ENCODE results near the gene FGD4. TPM values are rescaled to one million over a fixed set of nuclear protein-coding genes. Genes with fewer than 3 reads are reported as not detected.

FGD4 gene
- total and polyA plus RNA-seq, 2 donors from 2014 or later = 4.9 to 55.5 TPM

DNA sequence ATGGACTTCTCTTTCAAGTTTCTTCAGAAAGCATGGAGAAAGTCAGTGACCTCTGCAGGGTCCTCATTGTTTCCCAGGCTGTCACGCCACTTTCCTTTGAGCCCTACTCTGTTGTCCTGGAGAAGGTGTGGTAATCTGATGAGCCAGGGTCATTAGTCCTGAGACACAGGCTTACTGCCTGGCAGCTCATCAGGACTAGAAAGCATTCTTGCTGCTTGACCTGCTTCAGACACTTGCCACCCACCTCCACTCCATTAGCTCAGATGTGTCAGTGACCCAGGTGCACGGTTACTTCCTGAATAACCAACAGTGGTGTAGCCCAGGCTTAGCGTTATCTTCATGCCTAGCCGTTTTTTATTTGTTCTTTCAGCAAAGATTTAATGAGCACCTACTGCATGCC lies 93.9 kb downstream of the FGD4 start:
- TF ChIP-seq, protein P1, sequence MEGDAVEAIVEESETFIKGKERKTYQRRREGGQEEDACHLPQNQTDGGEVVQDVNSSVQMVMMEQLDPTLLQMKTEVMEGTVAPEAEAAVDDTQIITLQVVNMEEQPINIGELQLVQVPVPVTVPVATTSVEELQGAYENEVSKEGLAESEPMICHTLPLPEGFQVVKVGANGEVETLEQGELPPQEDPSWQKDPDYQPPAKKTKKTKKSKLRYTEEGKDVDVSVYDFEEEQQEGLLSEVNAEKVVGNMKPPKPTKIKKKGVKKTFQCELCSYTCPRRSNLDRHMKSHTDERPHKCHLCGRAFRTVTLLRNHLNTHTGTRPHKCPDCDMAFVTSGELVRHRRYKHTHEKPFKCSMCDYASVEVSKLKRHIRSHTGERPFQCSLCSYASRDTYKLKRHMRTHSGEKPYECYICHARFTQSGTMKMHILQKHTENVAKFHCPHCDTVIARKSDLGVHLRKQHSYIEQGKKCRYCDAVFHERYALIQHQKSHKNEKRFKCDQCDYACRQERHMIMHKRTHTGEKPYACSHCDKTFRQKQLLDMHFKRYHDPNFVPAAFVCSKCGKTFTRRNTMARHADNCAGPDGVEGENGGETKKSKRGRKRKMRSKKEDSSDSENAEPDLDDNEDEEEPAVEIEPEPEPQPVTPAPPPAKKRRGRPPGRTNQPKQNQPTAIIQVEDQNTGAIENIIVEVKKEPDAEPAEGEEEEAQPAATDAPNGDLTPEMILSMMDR (IDR thresholded peaks at IDR 0.05; ENCODE audit: borderline replicate concordance, extremely low read depth, insufficient read depth) = no peak
- no peak for FAIRE-seq
- no peaks in the 10 kb centered on the region for H3K27me3 ChIP-seq (ENCODE audit: control insufficient read depth, insufficient read depth, low read length)
- H3K4me1 ChIP-seq (ENCODE audit: control insufficient read depth in 2 of 3, insufficient read depth in 2 of 3, low read depth in 1 of 3, low read length in 3 of 3) = peaks cover 0 to 10% (median 0%) of the 10 kb centered on the region in 3 donors
- H3K4me3 ChIP-seq (ENCODE audit: low read length in 3 of 3) = no peak overlapping the region
- no peak overlapping the region for H3K9ac ChIP-seq (ENCODE audit: low read length in 3 of 3)
- H3K36me3 ChIP-seq (ENCODE audit: control insufficient read depth in 2 of 3, insufficient read depth in 3 of 3, low read length in 3 of 3) = no peaks in the 10 kb centered on the region
- peak in 1 of 5 donors; percentile 56 for DNase-seq
- intact Hi-C loops (cut with DNase I) = no loop called here
- no peak overlapping the region for H3K27ac ChIP-seq (ENCODE audit: low read depth in 2 of 2, low read length in 2 of 2)
- no peaks in the 10 kb centered on the region for H3K9me3 ChIP-seq (ENCODE audit: control insufficient read depth in 2 of 3, insufficient read depth in 1 of 3, low read length in 3 of 3)

DNA sequence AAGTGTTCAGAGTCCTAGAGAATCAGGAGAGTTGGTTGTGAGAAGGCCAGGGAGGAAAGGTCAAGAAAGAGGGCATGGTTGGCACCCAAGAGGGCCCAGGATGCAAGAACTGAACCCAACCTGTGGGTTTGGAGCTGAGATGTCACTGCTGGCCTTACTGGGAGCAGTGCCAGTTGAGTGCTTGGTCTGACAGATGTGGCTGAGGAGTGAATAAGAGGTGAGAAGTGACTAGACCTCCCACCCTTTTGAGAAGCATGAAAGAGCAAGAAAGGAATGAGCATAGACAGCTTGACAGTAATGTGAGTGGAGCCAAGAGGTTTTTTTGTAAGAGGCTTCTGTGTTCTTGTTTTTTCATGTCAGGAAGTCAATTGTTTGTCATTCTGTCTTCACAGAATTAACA lies 95.3 kb downstream of the FGD4 start:
- no peak overlapping the region for H3K9ac ChIP-seq (ENCODE audit: low read length in 3 of 3)
- FAIRE-seq (no peak), DNase-seq (no peak)
- intact Hi-C loops (cut with DNase I) = no loop called here
- no peaks in the 10 kb centered on the region for H3K9me3 ChIP-seq (ENCODE audit: control insufficient read depth in 2 of 3, insufficient read depth in 1 of 3, low read length in 3 of 3)
- H3K27me3 ChIP-seq (ENCODE audit: control insufficient read depth, insufficient read depth, low read length) = no peaks in the 10 kb centered on the region
- H3K4me1 ChIP-seq (ENCODE audit: control insufficient read depth in 2 of 3, insufficient read depth in 2 of 3, low read depth in 1 of 3, low read length in 3 of 3) = peaks cover 0 to 10% (median 0%) of the 10 kb centered on the region in 3 donors
- H3K36me3 ChIP-seq (ENCODE audit: control insufficient read depth in 2 of 3, insufficient read depth in 3 of 3, low read length in 3 of 3) = no peaks in the 10 kb centered on the region
- H3K4me3 ChIP-seq (ENCODE audit: low read length in 3 of 3) = no peak overlapping the region
- no peak overlapping the region for H3K27ac ChIP-seq (ENCODE audit: low read depth in 2 of 2, low read length in 2 of 2)
- TF ChIP-seq, protein P1 (IDR thresholded peaks at IDR 0.05; ENCODE audit: borderline replicate concordance, extremely low read depth, insufficient read depth) = no peak

DNA sequence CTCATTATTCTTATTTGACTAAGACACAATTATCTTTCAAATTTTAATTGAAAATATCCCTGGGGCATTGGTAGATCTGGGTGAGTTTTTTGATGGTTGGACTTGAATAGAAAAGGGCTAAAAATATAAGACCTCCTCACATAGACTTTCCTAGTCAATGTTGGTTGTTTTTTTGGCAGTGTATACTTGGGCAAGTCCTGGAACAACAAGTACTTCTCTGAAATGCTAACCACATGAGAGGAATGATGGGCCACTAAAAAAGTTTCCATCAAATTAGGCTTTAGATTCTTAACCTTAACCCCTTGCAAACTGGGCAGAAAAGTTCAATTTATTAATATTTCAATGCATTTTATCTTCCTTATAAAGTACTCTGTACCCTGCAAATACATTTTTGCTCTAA lies 97.6 kb downstream of the FGD4 start:
- no peaks in the 10 kb centered on the region for H3K9me3 ChIP-seq (ENCODE audit: control insufficient read depth in 2 of 3, insufficient read depth in 1 of 3, low read length in 3 of 3)
- H3K36me3 ChIP-seq (ENCODE audit: control insufficient read depth in 2 of 3, insufficient read depth in 3 of 3, low read length in 3 of 3) = no peaks in the 10 kb centered on the region
- H3K4me1 ChIP-seq (ENCODE audit: control insufficient read depth in 2 of 3, insufficient read depth in 2 of 3, low read depth in 1 of 3, low read length in 3 of 3) = peaks cover 0 to 12% (median under 1%) of the 10 kb centered on the region in 3 donors
- no peak for DNase-seq
- H3K9ac ChIP-seq (ENCODE audit: low read length in 3 of 3) = no peak overlapping the region
- FAIRE-seq = no peak
- no peak overlapping the region for H3K4me3 ChIP-seq (ENCODE audit: low read length in 3 of 3)
- H3K27ac ChIP-seq (ENCODE audit: low read depth in 2 of 2, low read length in 2 of 2) = no peak overlapping the region
- H3K27me3 ChIP-seq (ENCODE audit: control insufficient read depth, insufficient read depth, low read length) = no peaks in the 10 kb centered on the region
- TF ChIP-seq, protein P1 (IDR thresholded peaks at IDR 0.05; ENCODE audit: borderline replicate concordance, extremely low read depth, insufficient read depth) = no peak
- intact Hi-C loops (cut with DNase I) = no loop called here

DNA sequence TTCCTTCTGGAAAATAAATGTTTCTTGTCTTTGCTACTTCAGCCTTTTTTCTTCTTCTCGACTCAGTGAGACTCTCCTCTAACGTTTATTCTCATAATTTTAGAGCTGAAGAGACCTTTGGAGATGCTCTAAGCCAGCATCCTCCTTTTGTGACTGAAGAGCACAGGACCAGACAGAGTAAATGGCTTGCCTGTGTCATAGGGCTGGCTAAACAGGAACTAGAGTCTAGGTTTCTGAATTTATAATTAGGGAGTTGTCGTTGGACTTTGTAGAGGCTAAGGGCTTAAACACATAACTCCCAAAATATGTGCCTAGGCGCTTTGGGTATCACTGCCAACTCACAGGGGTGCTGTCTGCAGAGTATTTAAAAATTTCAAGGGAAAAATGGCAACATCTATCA lies 98.5 kb downstream of the FGD4 start:
- intact Hi-C loops (cut with DNase I) = no loop called here
- FAIRE-seq (no peak), DNase-seq (no peak)
- H3K9me3 ChIP-seq (ENCODE audit: control insufficient read depth in 2 of 3, insufficient read depth in 1 of 3, low read length in 3 of 3) = no peaks in the 10 kb centered on the region
- peak overlapping the region in 1 of 3 donors; percentile 8 for H3K9ac ChIP-seq (ENCODE audit: low read length in 3 of 3)
- peaks cover 6 to 15% (median 6%) of the 10 kb centered on the region in 3 donors for H3K4me1 ChIP-seq (ENCODE audit: control insufficient read depth in 2 of 3, insufficient read depth in 2 of 3, low read depth in 1 of 3, low read length in 3 of 3)
- no peaks in the 10 kb centered on the region for H3K36me3 ChIP-seq (ENCODE audit: control insufficient read depth in 2 of 3, insufficient read depth in 3 of 3, low read length in 3 of 3)
- no peaks in the 10 kb centered on the region for H3K27me3 ChIP-seq (ENCODE audit: control insufficient read depth, insufficient read depth, low read length)
- TF ChIP-seq, protein P1 (IDR thresholded peaks at IDR 0.05; ENCODE audit: borderline replicate concordance, extremely low read depth, insufficient read depth) = no peak
- H3K27ac ChIP-seq (ENCODE audit: low read depth in 2 of 2, low read length in 2 of 2) = peak overlapping the region in 1 of 2 donors; percentile 7
- H3K4me3 ChIP-seq (ENCODE audit: low read length in 3 of 3) = no peak overlapping the region

Data from kidney (tissue), 14 donors.